ENCODE measurements around the gene STARD7.
A peak's percentile ranks its signal among the peaks of the same experiment; 100 is the strongest.

STARD7 gene

DNA sequence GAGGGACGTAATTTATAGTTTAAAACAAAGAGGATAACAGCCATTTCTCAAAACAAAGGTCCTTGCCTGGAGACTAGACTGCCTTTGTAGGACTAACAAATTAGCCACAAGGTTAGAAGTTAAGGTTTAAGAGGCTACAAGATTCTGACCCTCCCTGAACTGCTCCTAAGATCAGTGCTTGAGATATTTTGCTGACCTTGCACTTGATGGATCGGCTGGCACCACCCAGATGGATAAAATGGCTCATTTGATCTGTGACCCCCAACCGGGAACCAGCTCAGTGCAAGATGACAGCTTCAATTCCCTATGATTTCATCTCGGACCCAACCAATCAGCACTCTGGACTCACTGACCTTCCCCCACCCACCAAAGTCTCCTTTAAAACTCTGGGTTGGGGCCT, 3.7 kb upstream of the STARD7 start:
- peaks cover 3% of the 10 kb centered on the region for H3K4me1 ChIP-seq (ENCODE audit: control insufficient read depth, insufficient read depth, low read length, poor library complexity, severe bottlenecking)
- H3K4me3 ChIP-seq (ENCODE audit: insufficient read depth, low read depth, low read length, poor library complexity, severe bottlenecking) = no peak overlapping the region
- DNase-seq = no peak
- no peaks in the 10 kb centered on the region for H3K27me3 ChIP-seq (replicated peaks; ENCODE audit: control insufficient read depth, insufficient read depth, low read length, poor library complexity, severe bottlenecking)
- no peaks in the 10 kb centered on the region for H3K9me3 ChIP-seq (ENCODE audit: control insufficient read depth, low read length)
- H3K36me3 ChIP-seq (ENCODE audit: control insufficient read depth, insufficient read depth, low read length) = no peaks in the 10 kb centered on the region
- no peak overlapping the region for H3K27ac ChIP-seq (ENCODE audit: insufficient read depth, low read length, poor library complexity, severe bottlenecking)

DNA sequence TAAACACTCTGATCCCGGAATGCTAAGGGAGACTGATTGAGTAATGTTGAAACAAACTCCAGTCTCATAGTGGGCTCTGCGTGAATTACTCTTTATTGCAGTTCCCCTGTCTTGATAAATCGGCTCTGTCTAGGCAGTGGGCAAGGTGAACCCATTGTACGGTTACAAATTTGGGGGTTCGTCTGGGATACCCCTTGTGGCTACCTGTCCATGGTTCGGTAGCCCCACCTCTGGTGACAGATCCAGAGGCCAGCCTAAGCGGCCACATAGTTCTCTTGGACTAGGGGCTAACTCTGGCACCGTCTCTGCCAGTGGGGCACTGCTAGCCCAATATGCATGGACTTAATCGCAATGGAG, 1.1 kb upstream of the STARD7 start:
- Histone ChIP-seq H3K9me3 (ENCODE audit: control insufficient read depth, low read length) (no peaks in the 10 kb centered on the region), H3K4me1 (ENCODE audit: control insufficient read depth, insufficient read depth, low read length, poor library complexity, severe bottlenecking) (peaks cover 12% of the 10 kb centered on the region), H3K27ac (ENCODE audit: insufficient read depth, low read length, poor library complexity, severe bottlenecking) (no peak overlapping the region), H3K27me3 (replicated peaks; ENCODE audit: control insufficient read depth, insufficient read depth, low read length, poor library complexity, severe bottlenecking) (no peaks in the 10 kb centered on the region), H3K4me3 (ENCODE audit: insufficient read depth, low read depth, low read length, poor library complexity, severe bottlenecking) (no peak overlapping the region), H3K36me3 (ENCODE audit: control insufficient read depth, insufficient read depth, low read length) (no peaks in the 10 kb centered on the region)
- no peak for DNase-seq

DNA sequence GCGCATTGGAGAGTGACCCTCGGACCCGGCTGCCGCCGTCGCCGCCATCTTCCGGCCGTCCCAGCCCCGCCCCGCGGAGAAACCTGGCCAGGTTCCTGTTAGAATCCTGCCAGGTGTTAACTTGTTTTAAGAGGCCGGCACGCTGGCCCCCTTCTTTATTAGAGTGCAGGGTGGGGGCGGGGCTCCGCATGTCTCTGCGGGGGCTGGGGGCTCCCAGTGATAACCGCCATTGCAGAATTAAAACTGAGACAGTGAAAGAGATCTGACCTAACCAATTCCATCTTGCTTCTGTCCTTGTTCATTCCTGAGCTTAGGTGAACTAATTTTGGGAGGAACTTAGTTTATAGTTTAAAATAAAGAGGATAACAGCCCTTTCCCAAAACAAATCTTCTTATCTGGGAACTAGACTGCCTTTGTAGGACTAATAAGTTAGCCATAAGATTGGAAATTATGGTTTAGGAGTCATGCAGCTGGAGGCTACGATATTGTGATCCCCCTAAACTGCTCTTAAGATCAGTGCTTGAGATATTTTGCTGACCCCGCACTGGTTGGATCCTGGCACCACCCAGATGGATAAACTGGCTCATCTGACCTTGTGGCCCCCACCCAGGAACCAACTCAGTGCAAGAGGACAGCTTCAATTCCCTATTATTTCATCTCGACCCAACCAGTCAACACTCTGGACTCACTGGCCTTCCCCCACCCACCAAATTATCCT, 543 bp upstream of the STARD7 start:
- H3K36me3 ChIP-seq (ENCODE audit: control insufficient read depth, insufficient read depth, low read length) = no peaks in the 10 kb centered on the region
- H3K9me3 ChIP-seq (ENCODE audit: control insufficient read depth, low read length) = no peaks in the 10 kb centered on the region
- peak overlapping the region; percentile 69 for H3K27ac ChIP-seq (ENCODE audit: insufficient read depth, low read length, poor library complexity, severe bottlenecking)
- H3K4me3 ChIP-seq (ENCODE audit: insufficient read depth, low read depth, low read length, poor library complexity, severe bottlenecking) = peak overlapping the region; percentile 92
- H3K27me3 ChIP-seq (replicated peaks; ENCODE audit: control insufficient read depth, insufficient read depth, low read length, poor library complexity, severe bottlenecking) = no peaks in the 10 kb centered on the region
- no peak for DNase-seq
- H3K4me1 ChIP-seq (ENCODE audit: control insufficient read depth, insufficient read depth, low read length, poor library complexity, severe bottlenecking) = peaks cover 17% of the 10 kb centered on the region

DNA sequence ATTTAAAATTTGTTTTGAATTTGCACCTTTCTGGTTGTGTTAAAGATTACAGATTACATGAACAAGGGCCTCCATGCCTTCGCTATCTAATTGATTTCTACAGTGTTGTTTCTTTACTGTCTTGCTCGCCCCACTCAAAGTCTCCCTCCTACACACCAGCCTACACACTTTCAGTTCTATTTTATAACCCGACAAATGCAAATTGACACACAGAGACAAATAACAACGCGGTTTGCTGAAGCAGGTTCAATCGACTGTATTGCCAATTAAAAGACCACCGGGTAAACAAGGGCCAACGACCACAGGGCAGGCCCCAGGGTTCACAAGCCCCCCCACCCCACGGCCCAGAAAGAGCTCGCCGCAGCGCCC, 869 bp downstream of the STARD7 start:
- Histone ChIP-seq H3K27ac (ENCODE audit: insufficient read depth, low read length, poor library complexity, severe bottlenecking) (peak overlapping the region; percentile 69), H3K9me3 (ENCODE audit: control insufficient read depth, low read length) (no peaks in the 10 kb centered on the region), H3K4me1 (ENCODE audit: control insufficient read depth, insufficient read depth, low read length, poor library complexity, severe bottlenecking) (peaks cover 25% of the 10 kb centered on the region), H3K27me3 (replicated peaks; ENCODE audit: control insufficient read depth, insufficient read depth, low read length, poor library complexity, severe bottlenecking) (no peaks in the 10 kb centered on the region), H3K4me3 (ENCODE audit: insufficient read depth, low read depth, low read length, poor library complexity, severe bottlenecking) (peak overlapping the region; percentile 92), H3K36me3 (ENCODE audit: control insufficient read depth, insufficient read depth, low read length) (no peaks in the 10 kb centered on the region)
- no peak for DNase-seq

DNA sequence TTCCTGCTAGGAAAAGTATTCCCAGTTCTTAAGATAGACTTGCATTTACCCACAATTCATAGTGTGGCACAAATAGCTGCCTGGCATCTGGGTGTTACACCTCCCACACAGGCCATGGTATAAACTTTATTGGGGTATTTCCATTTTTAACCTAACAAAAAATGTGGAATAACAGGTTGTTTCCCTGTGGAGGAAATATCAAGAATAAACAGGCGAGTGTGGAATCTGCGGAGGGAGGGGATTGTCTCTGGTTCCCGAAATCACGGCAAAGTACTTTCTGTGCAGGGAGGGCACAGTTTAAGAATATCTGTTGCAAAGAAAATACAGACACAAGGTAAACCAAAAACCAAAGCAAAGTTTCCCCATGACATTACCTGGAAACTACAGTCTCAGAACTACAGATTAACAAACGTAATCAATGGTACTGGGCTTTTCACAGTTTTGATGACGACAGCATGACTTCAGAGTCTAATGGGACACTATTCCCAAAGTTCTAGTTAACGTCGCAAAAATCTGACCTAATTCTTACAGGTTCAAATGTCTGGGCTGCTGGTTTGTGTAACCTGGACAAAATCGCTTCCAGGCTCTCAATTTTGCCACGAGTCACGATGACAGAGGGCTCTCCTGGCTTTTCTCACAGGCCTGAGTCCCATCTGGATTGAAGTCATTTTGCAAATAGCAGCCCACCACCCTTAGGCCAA, 1.4 kb downstream of the STARD7 start:
- peak overlapping the region; percentile 69 for H3K27ac ChIP-seq (ENCODE audit: insufficient read depth, low read length, poor library complexity, severe bottlenecking)
- H3K27me3 ChIP-seq (replicated peaks; ENCODE audit: control insufficient read depth, insufficient read depth, low read length, poor library complexity, severe bottlenecking) = no peaks in the 10 kb centered on the region
- DNase-seq = no peak
- H3K4me1 ChIP-seq (ENCODE audit: control insufficient read depth, insufficient read depth, low read length, poor library complexity, severe bottlenecking) = peaks cover 29% of the 10 kb centered on the region
- H3K9me3 ChIP-seq (ENCODE audit: control insufficient read depth, low read length) = no peaks in the 10 kb centered on the region
- H3K4me3 ChIP-seq (ENCODE audit: insufficient read depth, low read depth, low read length, poor library complexity, severe bottlenecking) = peak overlapping the region; percentile 92
- H3K36me3 ChIP-seq (ENCODE audit: control insufficient read depth, insufficient read depth, low read length) = no peaks in the 10 kb centered on the region

DNA sequence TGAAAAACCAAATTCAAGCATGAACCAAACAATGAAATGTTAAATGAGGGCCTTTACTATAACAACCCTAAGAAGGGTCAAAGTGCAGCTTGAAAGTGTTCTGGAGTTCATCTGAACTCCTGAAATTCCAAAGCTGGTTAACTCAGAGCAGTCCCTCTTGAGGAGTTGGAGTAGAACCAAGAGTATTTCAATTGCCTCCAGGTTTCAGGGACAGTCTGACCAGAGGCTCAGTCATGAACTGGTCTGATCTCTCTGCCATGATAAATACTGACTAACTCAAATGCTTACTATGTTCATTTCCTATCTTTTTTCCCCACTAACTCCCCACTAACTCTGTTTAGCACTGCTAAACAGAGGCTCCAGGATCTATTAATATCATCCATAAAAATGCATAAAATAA, 2.7 kb downstream of the STARD7 start:
- H3K27me3 ChIP-seq (replicated peaks; ENCODE audit: control insufficient read depth, insufficient read depth, low read length, poor library complexity, severe bottlenecking) = no peaks in the 10 kb centered on the region
- DNase-seq = no peak
- H3K27ac ChIP-seq (ENCODE audit: insufficient read depth, low read length, poor library complexity, severe bottlenecking) = no peak overlapping the region
- no peaks in the 10 kb centered on the region for H3K36me3 ChIP-seq (ENCODE audit: control insufficient read depth, insufficient read depth, low read length)
- no peaks in the 10 kb centered on the region for H3K9me3 ChIP-seq (ENCODE audit: control insufficient read depth, low read length)
- peaks cover 34% of the 10 kb centered on the region for H3K4me1 ChIP-seq (ENCODE audit: control insufficient read depth, insufficient read depth, low read length, poor library complexity, severe bottlenecking)
- no peak overlapping the region for H3K4me3 ChIP-seq (ENCODE audit: insufficient read depth, low read depth, low read length, poor library complexity, severe bottlenecking)

DNA sequence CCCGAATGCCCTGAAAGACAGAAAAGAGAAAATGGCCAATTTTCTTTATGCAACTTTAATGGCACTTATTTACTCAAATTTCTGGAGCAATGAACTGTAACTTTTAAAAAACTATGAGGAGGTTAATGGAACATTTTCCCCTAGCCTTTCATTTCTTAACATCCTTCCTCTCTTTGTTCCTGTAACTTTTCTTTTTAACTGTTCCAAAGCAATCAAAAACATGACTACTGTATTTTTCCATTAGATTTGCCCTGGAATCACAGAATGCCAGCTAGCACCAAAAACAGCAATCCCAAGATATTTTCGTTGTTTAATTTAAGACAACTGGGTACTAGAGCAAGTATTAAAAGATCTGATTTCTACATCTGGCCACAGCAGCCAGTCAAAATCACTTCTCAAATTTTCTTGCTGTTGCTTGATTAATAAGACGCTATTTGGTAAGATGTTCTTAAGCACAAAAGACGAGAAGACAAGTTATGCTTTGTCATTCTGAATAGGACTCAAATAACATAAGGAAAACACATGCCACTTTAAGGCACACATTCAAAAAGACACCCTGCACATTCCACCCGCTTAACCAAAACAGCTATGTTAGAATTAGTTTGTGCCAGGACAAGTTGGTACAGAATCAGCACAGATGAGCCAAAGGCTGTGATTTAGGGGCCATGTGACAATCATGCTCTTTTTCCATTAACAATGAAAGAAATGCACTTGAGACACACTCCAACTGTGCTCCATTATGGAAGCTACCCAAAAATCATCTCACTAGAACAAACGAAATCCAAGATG, 3.6 kb downstream of the STARD7 start:
- Histone ChIP-seq H3K36me3 (ENCODE audit: control insufficient read depth, insufficient read depth, low read length) (no peaks in the 10 kb centered on the region), H3K4me3 (ENCODE audit: insufficient read depth, low read depth, low read length, poor library complexity, severe bottlenecking) (no peak overlapping the region), H3K27ac (ENCODE audit: insufficient read depth, low read length, poor library complexity, severe bottlenecking) (no peak overlapping the region), H3K9me3 (ENCODE audit: control insufficient read depth, low read length) (no peaks in the 10 kb centered on the region), H3K4me1 (ENCODE audit: control insufficient read depth, insufficient read depth, low read length, poor library complexity, severe bottlenecking) (peaks cover 34% of the 10 kb centered on the region), H3K27me3 (replicated peaks; ENCODE audit: control insufficient read depth, insufficient read depth, low read length, poor library complexity, severe bottlenecking) (no peaks in the 10 kb centered on the region)
- no peak for DNase-seq

DNA sequence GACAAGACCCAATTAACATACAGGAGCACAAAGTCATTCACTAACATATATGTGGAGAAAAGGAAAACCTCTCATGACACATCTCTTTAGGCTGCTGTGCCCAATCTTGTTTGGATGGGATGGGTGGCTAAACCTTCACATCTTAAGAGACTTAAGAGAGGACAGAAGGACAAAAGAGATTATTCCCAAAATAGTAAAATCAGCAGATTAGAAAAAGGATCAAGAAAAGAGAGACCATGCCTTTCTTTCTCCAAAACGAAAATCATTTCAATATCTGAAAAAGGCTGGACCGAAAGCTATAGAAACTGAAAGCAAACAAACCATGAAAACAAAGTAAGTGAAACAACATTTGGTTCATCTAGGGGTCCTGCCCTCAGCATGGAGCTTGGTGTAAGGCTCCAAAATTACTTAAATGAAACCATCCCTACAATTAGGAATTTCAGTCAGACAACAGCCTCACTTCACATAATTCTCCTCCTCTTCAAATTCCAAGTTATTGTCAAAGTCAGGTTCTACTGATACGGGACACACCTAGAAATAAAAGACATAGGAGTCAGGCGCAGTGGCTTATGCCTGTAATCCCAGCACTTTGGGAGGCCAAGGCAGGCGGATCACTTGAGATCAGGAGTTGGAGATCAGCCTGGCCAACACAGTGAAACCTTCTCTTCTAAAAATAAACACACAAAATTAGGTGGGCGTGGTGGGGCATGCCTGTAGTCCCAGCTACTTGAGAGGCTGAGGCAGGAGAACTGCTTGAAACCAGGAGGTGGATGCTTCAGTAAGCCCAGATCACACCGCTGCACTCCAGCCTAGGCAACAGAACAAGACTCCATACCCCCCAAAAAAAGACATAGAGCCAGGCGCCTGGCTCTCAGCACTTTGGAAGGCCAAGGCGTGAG, 5.2 kb downstream of the STARD7 start:
- H3K4me3 ChIP-seq (ENCODE audit: insufficient read depth, low read depth, low read length, poor library complexity, severe bottlenecking) = peak overlapping the region; percentile 28
- no peak overlapping the region for H3K27ac ChIP-seq (ENCODE audit: insufficient read depth, low read length, poor library complexity, severe bottlenecking)
- H3K9me3 ChIP-seq (ENCODE audit: control insufficient read depth, low read length) = no peaks in the 10 kb centered on the region
- H3K36me3 ChIP-seq (ENCODE audit: control insufficient read depth, insufficient read depth, low read length) = no peaks in the 10 kb centered on the region
- peaks cover 34% of the 10 kb centered on the region for H3K4me1 ChIP-seq (ENCODE audit: control insufficient read depth, insufficient read depth, low read length, poor library complexity, severe bottlenecking)
- DNase-seq = no peak
- no peaks in the 10 kb centered on the region for H3K27me3 ChIP-seq (replicated peaks; ENCODE audit: control insufficient read depth, insufficient read depth, low read length, poor library complexity, severe bottlenecking)

DNA sequence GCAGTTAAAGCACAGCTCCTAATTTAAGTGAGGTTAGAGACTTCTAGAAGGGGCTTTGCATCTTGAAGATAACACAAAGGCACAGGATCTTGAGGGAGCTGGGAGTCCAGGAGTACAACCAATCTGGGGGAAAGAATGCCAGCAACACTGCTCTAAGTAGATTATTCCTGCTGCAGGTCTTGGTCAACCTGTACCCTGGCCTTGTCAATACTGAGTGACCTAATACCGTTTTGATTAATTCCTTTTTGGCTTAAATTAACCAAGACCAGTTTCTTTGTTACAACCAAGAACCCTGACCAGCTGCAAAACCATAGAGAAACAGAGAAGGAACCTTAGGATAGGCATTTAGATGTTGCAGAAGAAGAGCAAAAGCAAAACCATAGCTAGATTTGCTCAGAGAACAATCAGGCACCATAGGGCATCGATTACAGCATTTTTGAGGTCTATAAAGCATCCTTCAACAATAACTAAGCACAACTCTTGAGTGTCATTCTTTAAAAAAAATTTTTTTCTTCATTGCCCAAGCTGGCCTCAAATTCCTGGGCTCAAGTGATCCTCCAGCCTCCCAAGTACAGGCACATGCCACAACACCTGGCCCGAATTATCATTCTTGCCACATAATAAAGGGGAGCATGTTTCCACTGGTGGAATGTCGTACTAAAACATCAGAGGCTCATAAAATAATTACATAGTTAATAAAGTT, 6.3 kb downstream of the STARD7 start:
- Histone ChIP-seq H3K9me3 (ENCODE audit: control insufficient read depth, low read length) (no peaks in the 10 kb centered on the region), H3K27ac (ENCODE audit: insufficient read depth, low read length, poor library complexity, severe bottlenecking) (no peak overlapping the region), H3K4me1 (ENCODE audit: control insufficient read depth, insufficient read depth, low read length, poor library complexity, severe bottlenecking) (peaks cover 31% of the 10 kb centered on the region), H3K4me3 (ENCODE audit: insufficient read depth, low read depth, low read length, poor library complexity, severe bottlenecking) (no peak overlapping the region), H3K36me3 (ENCODE audit: control insufficient read depth, insufficient read depth, low read length) (no peaks in the 10 kb centered on the region), H3K27me3 (replicated peaks; ENCODE audit: control insufficient read depth, insufficient read depth, low read length, poor library complexity, severe bottlenecking) (no peaks in the 10 kb centered on the region)
- no peak for DNase-seq
